Measurements from ENCODE around the gene TIGAR. TPM values are rescaled to one million over a fixed set of nuclear protein-coding genes. Genes with fewer than 3 reads are reported as not detected.
A peak's percentile ranks its signal among the peaks of the same experiment; 100 is the strongest.

Gene TIGAR
- total RNA-seq, 1 donor from 2014 or later: 13.6 TPM

DNA sequence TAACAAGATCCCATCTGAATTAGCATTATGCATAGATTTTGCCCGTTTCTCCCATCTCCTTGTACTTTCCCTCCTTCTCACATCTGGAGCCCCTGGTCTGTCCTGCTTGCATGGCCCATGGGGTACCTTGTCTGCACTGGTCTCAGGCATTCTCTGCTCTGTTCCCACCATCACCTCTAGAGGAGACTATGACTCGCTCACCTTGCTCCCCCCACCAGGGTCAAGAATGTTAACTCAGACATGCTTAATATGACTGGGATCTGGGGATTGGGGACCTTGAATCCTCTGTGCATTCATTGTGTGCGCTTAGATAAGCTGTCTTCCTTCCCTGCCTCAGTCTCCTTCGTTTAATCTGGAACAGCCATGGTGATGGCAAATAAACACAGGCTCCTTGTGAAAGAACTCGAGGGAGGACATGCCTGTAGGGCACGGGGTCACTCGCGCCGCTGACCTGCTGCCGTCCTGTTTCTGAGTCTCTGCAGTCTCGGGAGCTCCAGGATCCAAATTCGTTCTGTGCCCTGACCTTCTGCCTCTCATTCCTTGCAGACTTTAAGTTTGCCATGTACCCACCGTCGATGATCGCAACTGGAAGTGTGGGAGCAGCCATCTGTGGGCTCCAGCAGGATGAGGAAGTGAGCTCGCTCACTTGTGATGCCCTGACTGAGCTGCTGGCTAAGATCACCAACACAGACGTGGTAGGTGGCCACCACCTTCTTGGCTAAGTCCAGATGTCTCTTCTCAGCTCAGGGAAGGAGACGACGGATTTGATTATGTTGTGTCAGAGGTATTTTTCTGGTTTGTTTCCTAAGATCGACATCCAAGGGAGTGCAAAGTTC, 32.5 kb upstream of the TIGAR start:
- H3K36me3 ChIP-seq: peaks cover 49% of the 10 kb centered on the region

GRCh38 chr12:4289231-4289878, 31.7 kb upstream of the TIGAR start:
- TF ChIP-seq, protein P1, sequence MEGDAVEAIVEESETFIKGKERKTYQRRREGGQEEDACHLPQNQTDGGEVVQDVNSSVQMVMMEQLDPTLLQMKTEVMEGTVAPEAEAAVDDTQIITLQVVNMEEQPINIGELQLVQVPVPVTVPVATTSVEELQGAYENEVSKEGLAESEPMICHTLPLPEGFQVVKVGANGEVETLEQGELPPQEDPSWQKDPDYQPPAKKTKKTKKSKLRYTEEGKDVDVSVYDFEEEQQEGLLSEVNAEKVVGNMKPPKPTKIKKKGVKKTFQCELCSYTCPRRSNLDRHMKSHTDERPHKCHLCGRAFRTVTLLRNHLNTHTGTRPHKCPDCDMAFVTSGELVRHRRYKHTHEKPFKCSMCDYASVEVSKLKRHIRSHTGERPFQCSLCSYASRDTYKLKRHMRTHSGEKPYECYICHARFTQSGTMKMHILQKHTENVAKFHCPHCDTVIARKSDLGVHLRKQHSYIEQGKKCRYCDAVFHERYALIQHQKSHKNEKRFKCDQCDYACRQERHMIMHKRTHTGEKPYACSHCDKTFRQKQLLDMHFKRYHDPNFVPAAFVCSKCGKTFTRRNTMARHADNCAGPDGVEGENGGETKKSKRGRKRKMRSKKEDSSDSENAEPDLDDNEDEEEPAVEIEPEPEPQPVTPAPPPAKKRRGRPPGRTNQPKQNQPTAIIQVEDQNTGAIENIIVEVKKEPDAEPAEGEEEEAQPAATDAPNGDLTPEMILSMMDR (IDR thresholded peaks at IDR 0.05; ENCODE audit: borderline replicate concordance): no peak
- Histone ChIP-seq H3K9me3 (replicated peaks) (no peaks in the 10 kb centered on the region), H3K4me3 (peak overlapping the region; percentile 35), H3K27me3 (ENCODE audit: low read depth) (no peaks in the 10 kb centered on the region), H3K27ac (replicated peaks) (peak overlapping the region; percentile 73), H3K36me3 (peaks cover 43% of the 10 kb centered on the region), H3K4me1 (peaks cover 100% of the 10 kb centered on the region)
- DNase-seq: no peak
- intact Hi-C loops (cut with micrococcal nuclease): no loop called here

More for the DNA sequence above, 32.5 kb upstream of the TIGAR start:
- Histone ChIP-seq H3K4me3 (peak overlapping the region; percentile 35), H3K27me3 (ENCODE audit: low read depth) (no peaks in the 10 kb centered on the region), H3K27ac (replicated peaks) (peak overlapping the region; percentile 73), H3K9me3 (replicated peaks) (no peaks in the 10 kb centered on the region), H3K4me1 (peaks cover 100% of the 10 kb centered on the region)
- TF ChIP-seq, protein P1 (IDR thresholded peaks at IDR 0.05; ENCODE audit: borderline replicate concordance): no peak
- intact Hi-C loops (cut with micrococcal nuclease): no loop called here
- no peak for DNase-seq

DNA sequence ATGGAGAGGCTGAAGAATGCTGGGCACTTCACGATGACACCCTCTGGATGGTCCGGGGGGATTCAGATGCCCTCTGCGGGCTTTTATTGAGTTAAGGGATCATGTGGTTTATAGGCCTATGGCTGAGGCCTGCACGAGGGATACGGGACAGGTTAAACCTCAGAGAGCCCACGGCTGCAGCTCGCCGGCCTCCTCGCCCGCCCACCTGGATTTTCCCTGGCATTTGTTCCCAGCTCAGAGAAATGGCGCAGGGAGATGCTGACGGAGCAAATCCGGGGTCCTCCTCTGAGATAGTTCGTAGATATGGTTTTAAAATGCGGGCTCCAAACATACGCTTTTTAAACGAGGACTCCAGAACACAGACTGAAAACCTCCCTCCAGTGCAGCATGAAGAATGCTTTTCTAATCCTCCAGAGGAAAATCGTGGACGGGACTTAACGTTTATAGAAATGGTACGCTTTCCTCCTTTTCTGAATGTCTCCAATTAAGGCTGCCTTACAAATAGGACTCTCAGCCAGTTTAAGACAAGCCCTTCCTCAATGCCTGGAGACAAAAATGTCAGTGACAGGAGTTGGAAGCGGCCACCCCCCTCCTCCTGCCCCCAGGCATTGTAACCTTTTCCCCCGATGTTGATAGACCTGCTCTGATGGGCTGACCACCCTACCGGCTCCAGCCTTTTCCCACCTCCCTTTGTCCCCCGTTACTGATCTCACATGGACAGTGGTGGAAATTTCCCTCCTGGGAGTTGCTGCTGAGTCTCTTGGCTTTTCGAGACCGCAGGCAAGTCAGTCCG, 30.8 kb upstream of the TIGAR start:
- Histone ChIP-seq H3K9me3 (replicated peaks) (no peaks in the 10 kb centered on the region), H3K36me3 (peaks cover 41% of the 10 kb centered on the region), H3K4me3 (peak overlapping the region; percentile 35), H3K27me3 (ENCODE audit: low read depth) (no peaks in the 10 kb centered on the region), H3K27ac (replicated peaks) (peak overlapping the region; percentile 73), H3K4me1 (peaks cover 100% of the 10 kb centered on the region)
- intact Hi-C loops (cut with micrococcal nuclease): no loop called here
- no peak for DNase-seq
- TF ChIP-seq, protein P1 (IDR thresholded peaks at IDR 0.05; ENCODE audit: borderline replicate concordance): no peak

- TF ChIP-seq, protein P1 (IDR thresholded peaks at IDR 0.05; ENCODE audit: borderline replicate concordance): no peak
- intact Hi-C loops (cut with micrococcal nuclease): no loop called here
- H3K36me3 ChIP-seq: peaks cover 30% of the 10 kb centered on the region
- no peak for DNase-seq
- H3K4me3 ChIP-seq: peak overlapping the region; percentile 21
- peak overlapping the region; percentile 52 for H3K27ac ChIP-seq (replicated peaks)
- peaks cover 90% of the 10 kb centered on the region for H3K4me1 ChIP-seq
- H3K9me3 ChIP-seq (replicated peaks): no peaks in the 10 kb centered on the region
- H3K27me3 ChIP-seq (ENCODE audit: low read depth): no peaks in the 10 kb centered on the region
Measured at GRCh38 chr12:4292341-4293073, 28.5 kb upstream of the TIGAR start.

Measured in left ventricle myocardium inferior (tissue), 1 donor.